HEK293 (cell line): Measurements from ENCODE around the gene CAPN10.

Experiments used
- CTCF ChIA-PET: fragments of 350-600 bp; formaldehyde crosslinking; extraction: SDS; loops from one replicate; lab custom pipeline; 2021; ENCODE audit warnings: antibody characterized with exemption; lab: Yijun Ruan, JAX
- POLR2A ChIA-PET: fragments of 300-600 bp; formaldehyde crosslinking; extraction: SDS; loops from one replicate; lab custom pipeline; 2020; ENCODE audit warnings: antibody characterized with exemption, inconsistent platforms; lab: Yijun Ruan, JAX
- H3K27ac ChIP-seq: fragments of 200-500 bp; sonication (Bioruptor generic); 2 replicates; pipeline ENCODE4 v1.5.1; 2014; ENCODE audit warnings: low read depth, low read length, control low read depth, inconsistent platforms; ENCODE audit errors: extremely low read depth
- H3K36me3 ChIP-seq, 2 experiments: fragments of 200-500 bp in 1 of 2; sonication (Bioruptor generic) in 1 of 2; 1 replicate in 1 of 2; 2 replicates in 1 of 2; pipeline ENCODE4 v1.5.1; 2014 to 2017; ENCODE audit warnings: inconsistent platforms in 2 of 2, low read length in 2 of 2; ENCODE audit not compliant: control insufficient read depth in 2 of 2, insufficient read depth in 1 of 2
- H3K4me1 ChIP-seq: fragments of 200-500 bp; sonication (Bioruptor generic); 2 replicates; pipeline ENCODE4 v1.5.1; 2014; ENCODE audit warnings: mild to moderate bottlenecking, low read length, inconsistent platforms; ENCODE audit not compliant: control insufficient read depth, insufficient read depth
- H3K4me3 ChIP-seq: 2 replicates; pipeline ENCODE4 v1.5.1; 2011; ENCODE audit warnings: low read depth, mild to moderate bottlenecking, control low read depth, low read length, moderate library complexity
- H3K9me3 ChIP-seq: fragments of 200-500 bp; sonication (Bioruptor generic); 2 replicates; pipeline ENCODE4 v1.5.1; 2014; ENCODE audit warnings: low read depth, low read length, inconsistent platforms; ENCODE audit not compliant: control insufficient read depth, insufficient read depth
- BCL11A ChIP-seq: fragments of 450-650 bp; formaldehyde crosslinking; IDR thresholded peaks from 2 replicates; pipeline ENCODE4 v1.5.1; 2016; ENCODE audit warnings: low read depth, missing biosample characterization, missing genetic modification characterization
- EGR2 ChIP-seq: fragments of 450-650 bp; formaldehyde crosslinking; IDR thresholded peaks from 2 replicates; pipeline ENCODE4 v1.5.1; 2016; ENCODE audit warnings: low read depth, missing biosample characterization, missing genetic modification characterization
- GFI1B ChIP-seq: fragments of 450-650 bp; formaldehyde crosslinking; IDR thresholded peaks from 2 replicates; pipeline ENCODE4 v1.5.1; 2016; ENCODE audit warnings: missing biosample characterization, missing genetic modification characterization
- GLIS2 ChIP-seq: fragments of 450-650 bp; formaldehyde crosslinking; IDR thresholded peaks from 2 replicates; pipeline ENCODE4 v1.5.1; 2016; ENCODE audit warnings: missing biosample characterization, missing genetic modification characterization
- IKZF3 ChIP-seq: fragments of 450-650 bp; IDR thresholded peaks from 2 replicates; pipeline ENCODE4 v1.5.0; 2018; ENCODE audit warnings: missing biosample characterization, mild to moderate bottlenecking, missing genetic modification characterization, moderate library complexity
- KLF7 ChIP-seq: fragments of 450-650 bp; formaldehyde crosslinking; IDR thresholded peaks from 2 replicates; pipeline ENCODE4 v1.5.1; 2016; ENCODE audit warnings: missing biosample characterization, missing genetic modification characterization, borderline replicate concordance
- MYNN ChIP-seq: fragments of 450-650 bp; formaldehyde crosslinking; IDR thresholded peaks from 2 replicates; pipeline ENCODE4 v1.5.1; 2016; ENCODE audit warnings: missing biosample characterization, missing genetic modification characterization, borderline replicate concordance
- TRIM28 ChIP-seq: IDR thresholded peaks from 2 replicates; pipeline ENCODE4 v1.6.1; 2011; ENCODE audit warnings: low read length, control low read depth, borderline replicate concordance
- ZBTB10 ChIP-seq: fragments of 450-650 bp; formaldehyde crosslinking; IDR thresholded peaks from 2 replicates; pipeline ENCODE4 v1.5.1; 2016; ENCODE audit warnings: missing biosample characterization, missing genetic modification characterization
- ZBTB11 ChIP-seq: fragments of 450-650 bp; formaldehyde crosslinking; conservative IDR thresholded peaks from 2 replicates; pipeline ENCODE4 v1.5.1; 2016; ENCODE audit warnings: low read depth, missing biosample characterization, missing genetic modification characterization
- ZBTB26 ChIP-seq: fragments of 450-650 bp; formaldehyde crosslinking; optimal IDR thresholded peaks from 2 replicates; pipeline ENCODE3; 2016; ENCODE audit warnings: missing biosample characterization, mild to moderate bottlenecking, missing genetic modification characterization
- ZFP69B ChIP-seq: fragments of 450-650 bp; formaldehyde crosslinking; IDR thresholded peaks from 2 replicates; pipeline ENCODE4 v1.5.1; 2016; ENCODE audit warnings: missing biosample characterization, missing genetic modification characterization
- ZNF146 ChIP-seq: fragments of 450-650 bp; formaldehyde crosslinking; IDR thresholded peaks from 2 replicates; pipeline ENCODE4 v1.5.1; 2016; ENCODE audit warnings: missing biosample characterization, missing genetic modification characterization
- ZNF184 ChIP-seq: fragments of 450-650 bp; IDR thresholded peaks from 2 replicates; pipeline ENCODE4 v1.5.1; 2018; ENCODE audit warnings: missing biosample characterization, mild to moderate bottlenecking, missing genetic modification characterization
- ZNF223 ChIP-seq: fragments of 450-650 bp; formaldehyde crosslinking; IDR thresholded peaks from 2 replicates; pipeline ENCODE4 v1.5.1; 2016; ENCODE audit warnings: missing biosample characterization, missing genetic modification characterization
- ZNF280D ChIP-seq: fragments of 450-650 bp; formaldehyde crosslinking; IDR thresholded peaks from 2 replicates; pipeline ENCODE4 v1.5.1; 2016; ENCODE audit warnings: missing biosample characterization, missing genetic modification characterization
- ZNF423 ChIP-seq: fragments of 450-650 bp; formaldehyde crosslinking; IDR thresholded peaks from 2 replicates; pipeline ENCODE4 v1.5.1; 2016; ENCODE audit warnings: missing biosample characterization, missing genetic modification characterization
- ZNF530 ChIP-seq: fragments of 450-650 bp; formaldehyde crosslinking; IDR thresholded peaks from 2 replicates; pipeline ENCODE4 v1.5.1; 2016; ENCODE audit warnings: low read depth, missing biosample characterization, missing genetic modification characterization
- ZNF580 ChIP-seq: fragments of 450-650 bp; formaldehyde crosslinking; IDR thresholded peaks from 2 replicates; pipeline ENCODE4 v1.5.1; 2016; ENCODE audit warnings: missing biosample characterization, missing genetic modification characterization
- ZNF639 ChIP-seq: fragments of 450-650 bp; formaldehyde crosslinking; IDR thresholded peaks from 2 replicates; pipeline ENCODE4 v1.5.1; 2016; ENCODE audit warnings: missing biosample characterization, missing genetic modification characterization
- ZNF658 ChIP-seq: fragments of 450-650 bp; formaldehyde crosslinking; IDR thresholded peaks from 2 replicates; pipeline ENCODE4; 2016; ENCODE audit warnings: missing biosample characterization, missing genetic modification characterization
- ZNF785 ChIP-seq: fragments of 450-650 bp; formaldehyde crosslinking; IDR thresholded peaks from 2 replicates; pipeline ENCODE4 v1.5.1; 2016; ENCODE audit warnings: missing biosample characterization, missing genetic modification characterization
- ZNF791 ChIP-seq: fragments of 450-650 bp; formaldehyde crosslinking; IDR thresholded peaks from 2 replicates; pipeline ENCODE4 v1.5.1; 2016; ENCODE audit warnings: missing biosample characterization, missing genetic modification characterization

The CAPN10 gene

GRCh38 chr2:240560084-240560479, 26.5 kb upstream of the CAPN10 start, which contains the start of gene DUSP28 (continued):
- TF ChIP-seq BCL11A (tag by site-specific recombination): no peak
- no peak for TF ChIP-seq GLIS2 (tag by site-specific recombination)

- no peaks in the 10 kb centered on the region for H3K9me3 ChIP-seq
- peaks cover 5% of the 10 kb centered on the region for H3K4me1 ChIP-seq
- H3K4me3 ChIP-seq: peak overlapping the region; percentile 64
- H3K36me3 ChIP-seq: peaks cover 0 to 29% of the 10 kb centered on the region in 2 experiments; a peak in 1 of 3 replicates
- H3K27ac ChIP-seq: peak overlapping the region; percentile 90
- ChIA-PET POLR2A (interaction anchor here (0.9 to 1.8 kb wide), 6 partner anchors 10 to 536 kb away, joined by 3 to 53 read pairs (median 5); partner anchors contain the start of genes CAPN10 and NDUFA10), CTCF (interaction anchor here (0.6 to 1.7 kb wide), 3 partner anchors 22 to 109 kb away, joined by 3 to 4 read pairs (median 4); no protein-coding TSS in a partner anchor)
- TF ChIP-seq ZBTB26 (tag by site-specific recombination) (peak; percentile 79), TRIM28 (no peak), ZNF146 (no peak), ZNF184 (tag by site-specific recombination) (0 out of 2 replicates have a peak, but pooled peaks have one; percentile 13), ZNF785 (tag by site-specific recombination) (no peak), IKZF3 (no peak), ZNF791 (tag by site-specific recombination) (no peak), ZNF423 (tag by site-specific recombination) (no peak), KLF7 (tag by site-specific recombination) (no peak), ZNF530 (no peak), ZBTB11 (0 out of 2 replicates have a peak, but pooled peaks have one; percentile 25), ZBTB10 (0 out of 2 replicates have a peak, but pooled peaks have one; percentile 52), ZNF639 (tag by site-specific recombination) (no peak), EGR2 (tag by site-specific recombination) (no peak), ZNF280D (tag by site-specific recombination) (no peak), ZNF658 (no peak), ZNF223 (tag by site-specific recombination) (0 out of 2 replicates have a peak, but pooled peaks have one; percentile 26), ZFP69B (tag by site-specific recombination) (peak; percentile 92; the same call in 1 of the 2 replicates), ZNF580 (tag by site-specific recombination) (no peak), MYNN (tag by site-specific recombination) (no peak), GFI1B (no peak)
Measured at GRCh38 chr2:240560480-240561324, 25.8 kb upstream of the CAPN10 start.
